Iris pigment epithelial cell (primary cell): Measurements from ENCODE around the gene SECISBP2.

Experiments
- DNase-seq: peaks from one replicate; pipeline ENCODE4 v3.0.0-alpha.2; 2011; ENCODE audit warnings: low read depth

The SECISBP2 gene

DNA sequence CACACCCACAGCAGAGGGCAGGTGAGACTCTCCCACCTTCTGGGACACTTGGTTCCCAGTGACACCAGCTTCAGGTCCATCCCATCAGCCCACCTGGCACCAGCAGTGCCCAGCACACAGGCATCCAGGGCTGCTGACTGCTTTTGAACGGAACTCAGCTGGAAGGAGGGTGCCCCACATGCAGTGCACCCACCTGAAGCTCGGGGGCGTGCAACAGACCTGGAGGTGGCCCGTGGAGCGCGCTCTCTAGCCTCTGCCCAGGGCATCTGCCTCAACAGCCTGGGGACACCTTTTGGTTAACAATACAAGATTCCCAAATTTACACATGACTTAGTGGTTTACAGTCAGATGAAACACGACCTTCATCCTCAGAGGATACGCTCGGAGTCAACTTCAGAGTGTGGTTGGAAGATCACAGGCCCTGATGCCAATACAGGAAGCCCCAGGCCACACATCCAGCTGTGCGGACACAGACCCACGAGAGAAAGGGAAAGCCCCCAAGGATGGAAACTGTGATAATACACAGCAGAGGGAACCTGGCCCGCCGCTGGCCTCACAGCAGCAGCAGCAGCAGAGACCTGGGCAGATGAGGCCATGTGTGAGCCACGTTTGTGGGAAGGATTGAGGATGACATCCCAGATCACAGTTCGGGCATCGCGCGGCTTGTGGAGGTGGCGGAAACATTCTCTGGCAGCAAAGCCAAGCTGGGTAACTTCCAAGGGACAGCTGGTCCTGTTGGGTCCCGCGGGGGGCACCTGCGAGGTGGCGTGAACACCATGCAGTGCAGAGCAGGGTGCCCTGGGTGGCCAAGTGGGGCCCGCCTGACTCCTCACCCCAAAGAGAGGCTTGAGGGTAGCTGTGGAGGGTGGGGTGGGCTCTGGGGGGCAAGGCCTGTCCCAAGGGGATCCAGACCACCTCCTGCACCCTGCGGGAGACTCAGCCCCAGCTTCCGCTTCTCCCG is 64.0 kb downstream of the SECISBP2 start:
- DNase-seq, result no peak

DNA sequence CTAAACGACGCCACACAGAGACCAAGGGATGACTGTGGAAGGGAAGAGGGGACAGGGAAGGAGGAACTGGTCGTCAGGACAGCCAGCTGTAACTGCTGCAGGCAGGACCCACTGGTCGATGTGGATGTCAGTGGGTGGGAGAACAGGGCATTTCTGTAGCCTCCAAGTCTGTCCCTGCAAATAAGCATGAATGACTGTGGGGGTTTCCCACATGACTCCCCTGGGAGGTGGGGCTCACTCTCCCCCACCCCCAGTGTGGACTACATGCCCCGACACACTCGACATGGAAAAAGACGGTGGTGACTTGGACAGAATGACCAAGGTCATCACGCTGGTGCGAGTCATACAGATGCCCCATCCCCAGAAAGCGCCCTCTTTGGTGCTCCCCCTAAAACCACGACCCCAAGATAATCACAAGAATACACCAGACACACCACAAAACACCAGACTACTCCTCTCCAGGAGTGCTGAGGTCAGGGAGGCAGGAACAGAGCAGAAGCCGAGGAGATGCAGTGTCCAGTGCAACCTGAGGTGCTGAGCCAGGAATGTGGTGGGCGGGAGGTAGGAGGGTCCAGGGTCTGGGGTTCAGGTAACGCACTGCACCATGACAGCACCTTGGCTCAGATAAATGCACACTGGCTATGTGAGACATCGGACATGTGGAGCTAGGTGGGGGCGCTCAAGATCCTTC is 64.9 kb downstream of the SECISBP2 start:
- DNase-seq, result no peak

GRCh38 chr9:89383721-89384300 is 65.5 kb downstream of the SECISBP2 start:
- DNase-seq, result no peak

GRCh38 chr9:89384783-89385182 is 66.5 kb downstream of the SECISBP2 start:
- no peak for DNase-seq

- no peak for DNase-seq
Measured at GRCh38 chr9:89386206-89386605, 67.9 kb downstream of the SECISBP2 start.

DNA sequence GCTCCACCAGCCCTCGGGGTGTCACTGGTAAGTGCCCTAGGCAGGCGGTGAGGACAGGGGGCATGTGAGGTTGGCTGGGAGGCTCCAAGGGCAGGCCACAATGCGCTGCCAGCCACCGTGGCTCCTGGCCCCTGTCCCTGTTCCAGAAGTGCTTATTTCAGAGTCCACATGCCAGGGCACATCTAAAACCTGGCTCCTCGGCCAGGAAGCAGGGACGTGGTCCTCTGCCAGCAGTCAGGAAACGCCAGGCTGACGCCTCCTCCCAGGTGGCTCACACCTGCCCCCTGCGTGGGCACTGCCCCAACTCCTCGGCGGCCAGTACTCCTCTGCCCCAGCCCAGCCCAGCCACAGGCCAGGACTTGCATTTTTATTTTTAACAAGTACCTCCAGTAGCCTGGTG is 68.5 kb downstream of the SECISBP2 start:
- no peak for DNase-seq

GRCh38 chr9:89387197-89387849 is 69.0 kb downstream of the SECISBP2 start:
- no peak for DNase-seq

GRCh38 chr9:89388084-89388867 is 70.0 kb downstream of the SECISBP2 start:
- DNase-seq, result peak; percentile 93

DNA sequence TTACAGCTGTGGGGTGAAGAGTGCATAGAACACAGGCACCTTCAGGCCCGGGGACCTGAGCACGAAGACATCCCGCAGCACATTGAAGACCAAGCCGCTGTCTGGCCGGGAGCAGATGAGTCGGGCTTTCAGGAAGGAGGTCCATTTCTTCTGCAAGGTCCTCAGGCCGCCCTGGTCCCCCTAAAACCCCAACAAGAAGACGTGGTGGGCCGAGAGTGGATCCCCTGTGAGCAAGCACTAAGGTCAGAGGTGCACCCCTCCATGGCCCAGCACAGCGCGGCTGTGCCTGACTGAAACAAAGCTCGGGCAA is 70.5 kb downstream of the SECISBP2 start:
- DNase-seq, result no peak

GRCh38 chr9:89390068-89390555 is 71.8 kb downstream of the SECISBP2 start:
- no peak for DNase-seq

GRCh38 chr9:89390578-89391116 is 72.3 kb downstream of the SECISBP2 start:
- DNase-seq, result no peak

GRCh38 chr9:89391585-89391984 is 73.3 kb downstream of the SECISBP2 start:
- no peak for DNase-seq

- DNase-seq, result no peak
Measured at GRCh38 chr9:89394412-89394811, 76.1 kb downstream of the SECISBP2 start.

DNA sequence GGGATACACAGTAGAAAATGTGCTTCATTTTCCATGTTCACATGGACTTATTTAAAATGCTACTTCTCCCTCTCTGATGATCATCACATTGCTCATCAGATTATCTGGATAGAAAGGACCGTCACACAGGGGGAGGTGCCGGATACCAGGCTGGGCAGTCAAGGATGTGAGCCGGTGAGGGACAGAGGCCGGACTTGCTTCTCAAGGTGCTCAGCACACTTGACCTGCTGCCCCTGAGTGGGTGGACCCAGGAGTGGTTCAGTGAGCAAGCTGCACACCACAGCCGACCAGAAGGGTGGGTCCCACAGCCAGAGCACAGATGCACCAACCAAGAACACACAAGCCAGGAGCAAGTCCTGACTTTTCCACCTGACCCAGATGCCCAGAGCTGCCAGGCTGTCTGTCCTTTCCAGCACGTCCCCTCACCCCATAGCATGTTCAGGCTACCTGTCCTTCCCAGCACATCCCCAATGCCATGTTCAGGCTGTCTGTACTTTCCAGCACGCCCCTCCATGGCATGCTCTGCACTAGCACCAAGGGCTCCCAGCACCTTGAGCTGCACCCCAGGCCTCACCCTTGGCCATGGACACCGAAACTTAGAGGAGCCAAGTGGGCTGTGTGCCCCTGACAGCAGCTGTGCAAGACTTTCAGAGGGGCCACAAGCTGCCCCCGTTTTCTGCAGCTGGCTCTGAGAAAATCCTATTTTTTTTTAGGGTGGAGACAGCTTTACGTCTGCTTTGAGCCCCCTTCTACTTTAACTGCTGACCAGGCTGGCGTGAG is 77.8 kb downstream of the SECISBP2 start:
- no peak for DNase-seq

DNA sequence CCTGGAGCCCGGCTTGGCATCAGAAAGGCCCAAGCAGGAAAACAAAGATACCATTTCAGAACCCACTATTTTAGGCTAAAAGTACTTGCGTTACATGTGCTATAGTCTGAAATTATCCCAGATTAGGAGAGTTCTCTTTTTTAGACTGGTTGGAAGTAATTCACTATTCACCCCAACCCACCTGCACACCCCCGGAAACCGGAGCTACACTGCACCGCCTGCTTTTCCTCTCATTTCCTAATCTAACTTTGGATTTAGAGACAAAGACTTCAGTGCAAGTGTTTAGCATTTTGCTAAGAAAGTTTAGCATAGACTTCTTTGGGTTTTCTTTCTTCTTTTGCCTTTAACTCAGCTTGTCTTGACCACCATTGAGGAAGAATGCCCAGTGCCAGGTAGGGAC is 79.2 kb downstream of the SECISBP2 start:
- DNase-seq, result no peak

DNA sequence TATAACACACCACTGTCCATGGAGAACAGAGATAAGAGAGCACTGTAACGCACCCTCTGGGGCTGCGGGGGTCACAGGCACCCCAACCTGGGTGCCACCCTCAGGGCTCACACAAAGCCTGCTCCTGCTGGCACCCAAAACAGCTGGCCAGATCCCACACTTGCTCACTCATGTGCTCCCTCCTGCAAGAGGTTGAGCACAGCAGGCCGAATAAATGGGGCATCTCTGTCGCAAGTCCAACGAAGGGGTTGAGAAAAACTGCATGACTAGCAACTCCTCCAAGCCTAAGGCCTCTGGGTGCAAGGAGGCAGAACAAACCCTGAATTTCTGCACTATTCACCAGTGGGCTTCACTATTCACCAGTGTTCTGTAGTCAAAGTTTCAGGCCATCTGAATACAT is 80.3 kb downstream of the SECISBP2 start:
- DNase-seq, result no peak

GRCh38 chr9:89400403-89401116 is 82.3 kb downstream of the SECISBP2 start:
- DNase-seq, result no peak

DNA sequence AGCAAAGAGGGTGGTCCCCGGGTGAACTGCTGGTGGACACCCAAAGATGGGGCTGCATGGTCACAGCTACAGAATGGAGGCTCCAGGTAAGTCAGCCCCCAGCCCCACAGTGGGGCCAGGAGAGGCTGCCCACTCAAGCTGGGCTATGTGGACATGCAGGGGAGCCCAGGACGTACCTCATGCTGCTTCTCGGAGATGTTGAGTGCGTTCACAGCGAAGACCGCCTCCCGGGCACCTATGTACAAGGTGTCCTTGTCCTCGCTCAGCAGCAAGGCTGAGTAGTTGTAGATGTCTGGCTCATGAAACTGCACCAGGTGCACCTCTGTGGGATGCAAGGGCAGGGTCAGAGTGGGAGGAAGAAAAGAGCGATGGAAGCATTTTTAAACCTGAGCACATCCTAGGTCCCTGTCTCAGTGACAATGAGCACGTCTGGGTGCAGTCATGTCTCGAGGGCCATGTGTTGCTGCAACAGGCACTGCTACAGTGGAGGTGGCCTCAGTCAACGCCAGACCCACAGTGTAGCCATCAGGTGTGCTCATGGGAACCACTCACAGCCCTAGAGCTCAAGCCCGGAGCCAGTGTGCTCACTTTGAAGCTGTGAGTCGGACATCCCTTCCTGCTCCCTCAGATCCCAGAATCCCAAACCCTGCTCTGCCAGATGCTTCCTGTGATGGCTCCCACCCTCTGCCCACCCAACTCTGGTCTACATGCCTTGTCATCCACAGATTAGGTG is 84.6 kb downstream of the SECISBP2 start:
- no peak for DNase-seq

GRCh38 chr9:89404074-89404473 is 85.8 kb downstream of the SECISBP2 start:
- no peak for DNase-seq
